ENCODE measurements around the gene INTS2. TPM values are rescaled to one million over a fixed set of nuclear protein-coding genes. Genes with fewer than 3 reads are reported as not detected.

The INTS2 gene
- total RNA-seq, 2 experiments from 2014 or later = 24.3 to 25.0 TPM

- H3K36me3 Mint-ChIP-seq (ENCODE audit: low read depth) = peaks cover 23% of the 10 kb centered on the region
- no peaks in the 10 kb centered on the region for H3K9me3 Mint-ChIP-seq
- CTCF ChIA-PET = no interaction called here
- no peak overlapping the region for H3K4me3 Mint-ChIP-seq
- no peaks in the 10 kb centered on the region for H3K27me3 Mint-ChIP-seq
- H3K4me1 Mint-ChIP-seq = no peaks in the 10 kb centered on the region
- POLR2A ChIA-PET = interaction anchor here (1.3 to 2.7 kb wide), 3 partner anchors 10 to 20 kb away, joined by 3 to 8 read pairs (median 3); partner anchors contain the start of gene BRIP1
- DNase-seq = no peak
- no peak overlapping the region for H3K27ac Mint-ChIP-seq
Observed at GRCh38 chr17:61878984-61879612, 48.7 kb downstream of the INTS2 start.

- Mint-ChIP-seq H3K36me3 (ENCODE audit: low read depth) (peaks cover 29% of the 10 kb centered on the region), H3K4me3 (no peak overlapping the region), H3K4me1 (no peaks in the 10 kb centered on the region), H3K27ac (no peak overlapping the region), H3K9me3 (no peaks in the 10 kb centered on the region), H3K27me3 (no peaks in the 10 kb centered on the region)
- POLR2A ChIA-PET = interaction anchor here (1.3 to 2.7 kb wide), 3 partner anchors 9 to 20 kb away, joined by 3 to 8 read pairs (median 3); partner anchors contain the start of gene BRIP1
- no peak for DNase-seq
- CTCF ChIA-PET = no interaction called here
Observed at GRCh38 chr17:61878520-61878919, 49.3 kb downstream of the INTS2 start.

GRCh38 chr17:61877837-61878236 lies 49.9 kb downstream of the INTS2 start:
- H3K4me1 Mint-ChIP-seq = no peaks in the 10 kb centered on the region
- no peak overlapping the region for H3K27ac Mint-ChIP-seq
- DNase-seq = no peak
- CTCF ChIA-PET = no interaction called here
- H3K27me3 Mint-ChIP-seq = no peaks in the 10 kb centered on the region
- peaks cover 29% of the 10 kb centered on the region for H3K36me3 Mint-ChIP-seq (ENCODE audit: low read depth)
- POLR2A ChIA-PET = interaction anchor here (1.3 kb wide), 1 partner anchor 21 kb away, joined by 3 read pairs; no protein-coding TSS in a partner anchor
- H3K9me3 Mint-ChIP-seq = no peaks in the 10 kb centered on the region
- no peak overlapping the region for H3K4me3 Mint-ChIP-seq

- Mint-ChIP-seq H3K27me3 (no peaks in the 10 kb centered on the region), H3K9me3 (no peaks in the 10 kb centered on the region), H3K4me3 (no peak overlapping the region), H3K36me3 (ENCODE audit: low read depth) (peaks cover 37% of the 10 kb centered on the region), H3K27ac (no peak overlapping the region), H3K4me1 (no peaks in the 10 kb centered on the region)
- POLR2A ChIA-PET = interaction anchor here (1.7 kb wide), 1 partner anchor 12 kb away, joined by 7 read pairs; the partner anchor contains the start of gene BRIP1
- DNase-seq = no peak
- CTCF ChIA-PET = interaction anchor here (0.5 to 1.3 kb wide), 2 partner anchors 12 to 190 kb away, joined by 3 read pairs; no protein-coding TSS in a partner anchor
Observed at GRCh38 chr17:61875804-61876203, 52.0 kb downstream of the INTS2 start.

GRCh38 chr17:61875285-61875684 lies 52.5 kb downstream of the INTS2 start:
- Mint-ChIP-seq H3K36me3 (ENCODE audit: low read depth) (peaks cover 42% of the 10 kb centered on the region), H3K9me3 (no peaks in the 10 kb centered on the region), H3K27ac (no peak overlapping the region), H3K4me1 (no peaks in the 10 kb centered on the region), H3K27me3 (no peaks in the 10 kb centered on the region), H3K4me3 (no peak overlapping the region)
- ChIA-PET POLR2A (interaction anchor here (1.7 kb wide), 1 partner anchor 12 kb away, joined by 7 read pairs; the partner anchor contains the start of gene BRIP1), CTCF (interaction anchor here (0.5 to 1.3 kb wide), 2 partner anchors 12 to 191 kb away, joined by 3 read pairs; no protein-coding TSS in a partner anchor)
- DNase-seq = no peak

GRCh38 chr17:61874075-61874474 lies 53.7 kb downstream of the INTS2 start:
- Mint-ChIP-seq H3K4me3 (no peak overlapping the region), H3K4me1 (no peaks in the 10 kb centered on the region), H3K36me3 (ENCODE audit: low read depth) (peaks cover 48% of the 10 kb centered on the region), H3K27ac (no peak overlapping the region), H3K27me3 (no peaks in the 10 kb centered on the region), H3K9me3 (no peaks in the 10 kb centered on the region)
- ChIA-PET POLR2A (no interaction called here), CTCF (no interaction called here)
- no peak for DNase-seq

- DNase-seq = no peak
- no peaks in the 10 kb centered on the region for H3K4me1 Mint-ChIP-seq
- H3K4me3 Mint-ChIP-seq = no peak overlapping the region
- H3K27me3 Mint-ChIP-seq = no peaks in the 10 kb centered on the region
- POLR2A ChIA-PET = interaction anchor here (1.7 kb wide), 1 partner anchor 9 kb away, joined by 20 read pairs; the partner anchor contains the start of gene BRIP1
- peaks cover 43% of the 10 kb centered on the region for H3K36me3 Mint-ChIP-seq (ENCODE audit: low read depth)
- no peak overlapping the region for H3K27ac Mint-ChIP-seq
- no peaks in the 10 kb centered on the region for H3K9me3 Mint-ChIP-seq
- CTCF ChIA-PET = no interaction called here
Observed at GRCh38 chr17:61872099-61872498, 55.7 kb downstream of the INTS2 start.

- DNase-seq = no peak
- Mint-ChIP-seq H3K27ac (no peak overlapping the region), H3K9me3 (no peaks in the 10 kb centered on the region), H3K27me3 (no peaks in the 10 kb centered on the region), H3K36me3 (ENCODE audit: low read depth) (peaks cover 35% of the 10 kb centered on the region), H3K4me3 (no peak overlapping the region), H3K4me1 (peaks cover 3% of the 10 kb centered on the region)
- ChIA-PET CTCF (no interaction called here), POLR2A (interaction anchor here (1.7 kb wide), 1 partner anchor 10 kb away, joined by 3 read pairs; no protein-coding TSS in a partner anchor)
Observed at GRCh38 chr17:61869138-61869537, 58.6 kb downstream of the INTS2 start.

GRCh38 chr17:61868074-61868473 lies 59.7 kb downstream of the INTS2 start:
- H3K27ac Mint-ChIP-seq = no peak overlapping the region
- no peak for DNase-seq
- H3K4me1 Mint-ChIP-seq = peaks cover 10% of the 10 kb centered on the region
- H3K36me3 Mint-ChIP-seq (ENCODE audit: low read depth) = peaks cover 28% of the 10 kb centered on the region
- POLR2A ChIA-PET = no interaction called here
- H3K4me3 Mint-ChIP-seq = no peak overlapping the region
- CTCF ChIA-PET = no interaction called here
- H3K9me3 Mint-ChIP-seq = no peaks in the 10 kb centered on the region
- no peaks in the 10 kb centered on the region for H3K27me3 Mint-ChIP-seq

GRCh38 chr17:61867033-61867432 lies 60.7 kb downstream of the INTS2 start:
- DNase-seq = no peak
- no peak overlapping the region for H3K27ac Mint-ChIP-seq
- ChIA-PET CTCF (no interaction called here), POLR2A (no interaction called here)
- H3K9me3 Mint-ChIP-seq = no peaks in the 10 kb centered on the region
- H3K36me3 Mint-ChIP-seq (ENCODE audit: low read depth) = peaks cover 26% of the 10 kb centered on the region
- peaks cover 20% of the 10 kb centered on the region for H3K4me1 Mint-ChIP-seq
- no peaks in the 10 kb centered on the region for H3K27me3 Mint-ChIP-seq
- H3K4me3 Mint-ChIP-seq = no peak overlapping the region

- Mint-ChIP-seq H3K9me3 (no peaks in the 10 kb centered on the region), H3K27me3 (no peaks in the 10 kb centered on the region), H3K27ac (peak overlapping the region; percentile 90), H3K4me3 (peak overlapping the region; percentile 96), H3K36me3 (ENCODE audit: low read depth) (peaks cover 18% of the 10 kb centered on the region), H3K4me1 (peaks cover 40% of the 10 kb centered on the region)
- POLR2A ChIA-PET = interaction anchor here (0.5 to 3.8 kb wide), 29 partner anchors 9 to 1264 kb away, joined by 3 to 55 read pairs (median 4); partner anchors contain the start of genes INTS2, MED13 and PPM1D
- no peak for DNase-seq
- CTCF ChIA-PET = interaction anchor here (0.7 to 3.5 kb wide), 5 partner anchors 12 to 246 kb away, joined by 3 to 17 read pairs (median 3); no protein-coding TSS in a partner anchor
Observed at GRCh38 chr17:61863801-61864126, 64.0 kb downstream of the INTS2 start.

GRCh38 chr17:61862975-61863800 lies 64.6 kb downstream of the INTS2 start, which contains the start of gene BRIP1:
BRIP1 (minus strand) TSS chr17:61863528; CDS start chr17:61861539, 1,989 bp downstream.
- peak; percentile 92 for DNase-seq
- H3K36me3 Mint-ChIP-seq (ENCODE audit: low read depth) = peaks cover 18% of the 10 kb centered on the region
- H3K4me3 Mint-ChIP-seq = peak within 1 kb of the TSS; percentile 96
- peak within 1 kb of the TSS; percentile 90 for H3K27ac Mint-ChIP-seq
- H3K27me3 Mint-ChIP-seq = no peaks in the 10 kb centered on the region
- H3K9me3 Mint-ChIP-seq = no peaks in the 10 kb centered on the region
- ChIA-PET POLR2A (interaction anchor here (0.5 to 3.8 kb wide), 35 partner anchors 9 to 1899 kb away, joined by 3 to 55 read pairs (median 4); partner anchors contain the start of genes INTS2, MED13, METTL2A and PPM1D), CTCF (interaction anchor here (0.7 to 3.5 kb wide), 7 partner anchors 12 to 272 kb away, joined by 3 to 17 read pairs (median 3); no protein-coding TSS in a partner anchor)
- H3K4me1 Mint-ChIP-seq = peaks cover 40% of the 10 kb centered on the region

Measured in activated CD4-positive, alpha-beta memory T cell treated with anti-CD3 and anti-CD28 coated beads, Interleukin-2, amount 10 ng/mL, durations not matched to agents 7 days and 5 days (primary cell).